Upper lobe of right lung (tissue), 1 donor: ENCODE data around the gene CHST15. TPM values are rescaled to one million over a fixed set of nuclear protein-coding genes. Genes with fewer than 3 reads are reported as not detected.

Source experiments
- ATAC-seq: fragments of 200-7000 bp; cut with Tn5 transposase; one replicate; pipeline ENCODE4 v1.9.1; 2020; ENCODE audit warnings: mild to moderate bottlenecking, moderate library complexity
- DNase-seq: peaks from one replicate; pipeline ENCODE4 v3.0.0-alpha.2; 2020
- H3K27ac ChIP-seq: fragments of 200-600 bp; one replicate; pipeline ENCODE4 v1.8.0; 2022
- H3K27me3 ChIP-seq: fragments of 200-600 bp; one replicate; pipeline ENCODE4 v1.8.0; 2022; ENCODE audit warnings: mild to moderate bottlenecking
- H3K36me3 ChIP-seq: fragments of 200-600 bp; one replicate; pipeline ENCODE4 v1.8.0; 2022
- H3K4me1 ChIP-seq: fragments of 200-600 bp; one replicate; pipeline ENCODE4 v1.8.0; 2022
- H3K4me3 ChIP-seq: fragments of 200-600 bp; one replicate; pipeline ENCODE4 v1.8.0; 2022; ENCODE audit warnings: mild to moderate bottlenecking
- H3K9me3 ChIP-seq: fragments of 200-600 bp; one replicate; pipeline ENCODE4 v1.8.0; 2022
- CTCF ChIP-seq: fragments of 200-600 bp; IDR thresholded peaks from one replicate; pipeline ENCODE4 v1.8.0; 2022; ENCODE audit warnings: antibody characterized with exemption
- intact Hi-C: fragments of 100-400 bp; cut with DNase I; formaldehyde crosslinking; loops from one replicate; pipeline ENCODE4 v1.11.0; 2022
- total RNA-seq: library from RNA; stranded (reverse); fragmentation: NEBNext Ultra II Directional; extraction: Animal tissue kit (Norgen Biotek cat#: 25700); gene quantifications from one replicate; pipeline ENCODE4 v1.2.1, GENCODE V29; 2021
- donor health status: DM: no; HTN: yes; CAD: no; lungs with severe emphysema.

Gene CHST15
- total RNA-seq, 1 donor from 2014 or later: 49.2 TPM

- intact Hi-C loops: no loop called here
- no peak for ATAC-seq
These were observed 39.4 kb downstream of the CHST15 start for GRCh38 chr10:124053971-124054370.

GRCh38 chr10:124052561-124052960 is 40.8 kb downstream of the CHST15 start:
- TF ChIP-seq CTCF: no peak
- intact Hi-C loops: no loop called here
- H3K27ac ChIP-seq: no peak overlapping the region
- H3K4me3 ChIP-seq: no peak overlapping the region
- DNase-seq (no peak), ATAC-seq (no peak)
- H3K27me3 ChIP-seq: no peaks in the 10 kb centered on the region
- H3K36me3 ChIP-seq: no peaks in the 10 kb centered on the region
- H3K4me1 ChIP-seq: peaks cover 11% of the 10 kb centered on the region
- H3K9me3 ChIP-seq: no peaks in the 10 kb centered on the region

More at GRCh38 chr10:124053971-124054370, 39.4 kb downstream of the CHST15 start:
- no peak for TF ChIP-seq CTCF
- no peaks in the 10 kb centered on the region for H3K9me3 ChIP-seq
- no peak overlapping the region for H3K4me3 ChIP-seq
- H3K27ac ChIP-seq: no peak overlapping the region
- H3K4me1 ChIP-seq: peaks cover 11% of the 10 kb centered on the region
- no peaks in the 10 kb centered on the region for H3K27me3 ChIP-seq
- no peaks in the 10 kb centered on the region for H3K36me3 ChIP-seq
- DNase-seq: no peak

GRCh38 chr10:124050021-124051015 is 43.1 kb downstream of the CHST15 start:
- Histone ChIP-seq H3K4me3 (no peak overlapping the region), H3K4me1 (peaks cover 11% of the 10 kb centered on the region), H3K9me3 (no peaks in the 10 kb centered on the region), H3K36me3 (no peaks in the 10 kb centered on the region), H3K27me3 (no peaks in the 10 kb centered on the region), H3K27ac (no peak overlapping the region)
- ATAC-seq (no peak), DNase-seq (no peak)
- no peak for TF ChIP-seq CTCF
- intact Hi-C loops: no loop called here

GRCh38 chr10:124049484-124049883 is 43.9 kb downstream of the CHST15 start:
- no peak for TF ChIP-seq CTCF
- Histone ChIP-seq H3K4me3 (no peak overlapping the region), H3K9me3 (no peaks in the 10 kb centered on the region), H3K36me3 (no peaks in the 10 kb centered on the region), H3K4me1 (peaks cover 11% of the 10 kb centered on the region), H3K27me3 (no peaks in the 10 kb centered on the region), H3K27ac (no peak overlapping the region)
- ATAC-seq: no peak
- DNase-seq: no peak
- intact Hi-C loops: no loop called here

GRCh38 chr10:124048371-124049290 is 44.8 kb downstream of the CHST15 start:
- ATAC-seq (peak; percentile 55), DNase-seq (no peak)
- Histone ChIP-seq H3K27me3 (no peaks in the 10 kb centered on the region), H3K9me3 (no peaks in the 10 kb centered on the region), H3K4me3 (no peak overlapping the region), H3K4me1 (peaks cover 11% of the 10 kb centered on the region), H3K36me3 (no peaks in the 10 kb centered on the region), H3K27ac (no peak overlapping the region)
- TF ChIP-seq CTCF: no peak
- intact Hi-C loops: no loop called here
